Embryonic facial prominence (tissue), 1 donor: ENCODE results near the gene DHX34.
"Not testable (repeated sequence)": the region's sequence is repeated elsewhere in the genome, so short reads cannot be mapped to it uniquely, and the experiment has no call there.

Source experiments
- DNase-seq: peaks from one replicate; pipeline ENCODE4 v3.0.0-alpha.2; 2016; ENCODE audit errors: extremely low spot score

DHX34 gene

DNA sequence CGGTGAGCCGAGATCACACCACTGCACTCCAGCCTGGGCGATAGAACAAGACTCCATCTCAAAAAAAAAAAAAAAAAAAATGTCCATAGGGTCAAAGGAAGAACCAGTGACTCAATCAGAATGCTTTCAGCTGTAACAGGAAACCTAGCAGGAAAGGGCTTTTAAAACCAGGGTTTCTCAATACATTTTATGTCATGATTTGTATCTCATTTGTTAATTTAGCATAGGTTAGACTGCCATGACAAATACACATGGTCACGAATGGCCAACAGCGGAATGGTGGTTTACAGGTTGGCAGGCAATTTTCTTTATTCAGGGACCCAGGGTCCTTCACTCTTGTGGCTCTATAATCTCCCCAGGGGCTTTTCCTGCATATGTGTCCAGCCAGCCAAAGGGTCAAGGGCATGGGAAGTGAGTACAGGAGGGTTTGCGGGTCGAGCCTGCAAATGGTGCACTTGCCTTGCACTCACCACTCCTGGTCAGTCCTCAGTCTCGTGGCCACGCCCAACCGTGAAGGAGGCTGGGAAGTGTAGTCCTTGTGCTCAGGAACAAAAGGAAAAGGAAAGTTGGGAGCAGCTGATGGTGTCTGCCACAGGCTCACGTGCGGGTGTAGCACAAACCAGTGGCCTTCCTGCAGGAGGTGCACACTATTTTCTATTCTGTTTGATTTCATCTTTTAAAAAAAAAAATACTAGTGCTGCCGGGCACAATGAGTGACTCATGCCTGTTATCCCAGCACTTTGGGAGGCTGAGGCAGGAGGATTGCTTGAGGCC, 14.8 kb downstream of the DHX34 start:
- DNase-seq, result no peak

DNA sequence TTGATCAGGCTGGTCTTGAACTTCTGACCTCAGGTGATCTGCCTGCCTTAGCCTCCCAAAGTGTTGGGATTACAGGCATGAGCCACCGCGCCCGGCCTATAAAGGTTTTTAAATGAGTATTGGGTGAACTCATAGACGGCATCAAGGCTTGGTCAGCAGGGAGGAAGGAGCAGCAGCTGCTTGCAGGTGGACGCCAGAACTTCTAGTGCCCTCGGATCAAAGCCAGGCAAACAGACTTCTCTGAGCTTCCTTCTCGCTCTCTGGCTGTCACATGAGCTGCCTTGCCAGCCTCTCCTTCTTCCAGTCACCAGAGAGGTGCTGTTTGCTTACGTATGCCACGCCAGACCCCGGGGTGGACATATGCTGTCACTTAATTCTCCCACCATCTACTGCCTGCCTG, 16.3 kb downstream of the DHX34 start:
- not testable (repeated sequence) for DNase-seq

DNA sequence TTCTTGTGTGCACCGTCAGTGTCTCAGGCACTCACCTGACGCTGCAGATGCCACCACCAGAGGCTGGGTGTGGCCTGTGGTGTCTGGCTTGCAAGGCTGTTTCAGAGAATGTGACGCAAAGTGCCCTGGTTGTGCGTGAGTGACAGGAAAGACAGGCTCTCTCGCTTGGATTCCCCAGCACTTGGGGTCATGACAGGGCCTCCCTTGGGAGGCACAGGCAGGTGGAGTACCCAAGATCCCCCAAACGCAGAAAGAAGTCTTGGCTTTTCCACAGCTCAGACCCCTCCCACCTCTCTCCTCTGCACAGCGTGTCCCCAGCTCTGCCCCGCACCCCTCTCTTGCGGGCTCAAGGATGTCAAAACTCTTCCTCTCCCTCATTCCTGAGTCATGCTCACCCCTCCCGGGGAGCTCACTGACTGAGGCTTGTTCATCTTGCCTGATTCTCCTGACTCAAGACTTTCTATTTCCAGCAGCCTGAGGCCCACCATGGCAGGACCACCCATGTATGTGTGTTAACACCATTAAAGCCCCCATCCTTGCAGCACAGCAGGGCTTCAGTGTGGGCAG, 21.0 kb downstream of the DHX34 start:
- DNase-seq, result no peak

DNA sequence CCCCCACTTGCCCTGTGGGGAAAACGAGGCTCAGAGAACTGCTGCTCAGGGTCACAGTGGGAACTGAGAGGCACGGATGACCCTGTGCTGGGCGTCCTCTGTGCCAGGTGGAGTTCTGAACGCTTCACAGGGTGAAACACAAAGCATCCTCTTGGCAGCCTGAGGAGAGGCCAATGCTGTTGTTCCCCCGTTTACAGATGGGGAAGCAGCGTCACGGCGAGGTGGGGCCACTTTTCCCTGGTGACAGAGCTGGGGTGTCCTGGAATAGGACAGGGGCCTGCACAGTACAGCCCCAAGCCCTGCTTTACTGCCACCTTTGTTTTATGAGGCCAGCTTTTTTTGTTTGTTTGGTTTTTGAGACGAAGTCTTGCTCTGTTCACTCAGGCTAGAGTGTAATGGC, 22.1 kb downstream of the DHX34 start:
- DNase-seq, result no peak

DNA sequence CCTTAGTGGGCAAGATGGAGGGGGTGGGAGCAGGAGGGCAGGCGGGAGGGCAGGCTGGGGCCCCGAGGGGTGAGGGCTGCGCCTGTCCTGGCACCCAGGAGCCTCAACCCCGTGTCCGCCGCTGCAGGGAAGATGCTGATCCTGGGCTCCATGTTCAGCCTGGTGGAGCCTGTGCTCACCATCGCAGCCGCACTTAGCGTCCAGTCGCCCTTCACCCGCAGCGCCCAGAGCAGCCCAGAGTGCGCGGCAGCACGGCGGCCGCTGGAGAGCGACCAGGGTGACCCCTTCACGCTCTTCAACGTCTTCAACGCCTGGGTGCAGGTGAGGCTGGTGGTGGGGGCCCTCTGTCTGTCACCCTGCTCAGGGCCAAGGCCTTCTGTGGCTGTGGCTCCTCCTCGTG, 23.5 kb downstream of the DHX34 start:
- DNase-seq, result no peak

DNA sequence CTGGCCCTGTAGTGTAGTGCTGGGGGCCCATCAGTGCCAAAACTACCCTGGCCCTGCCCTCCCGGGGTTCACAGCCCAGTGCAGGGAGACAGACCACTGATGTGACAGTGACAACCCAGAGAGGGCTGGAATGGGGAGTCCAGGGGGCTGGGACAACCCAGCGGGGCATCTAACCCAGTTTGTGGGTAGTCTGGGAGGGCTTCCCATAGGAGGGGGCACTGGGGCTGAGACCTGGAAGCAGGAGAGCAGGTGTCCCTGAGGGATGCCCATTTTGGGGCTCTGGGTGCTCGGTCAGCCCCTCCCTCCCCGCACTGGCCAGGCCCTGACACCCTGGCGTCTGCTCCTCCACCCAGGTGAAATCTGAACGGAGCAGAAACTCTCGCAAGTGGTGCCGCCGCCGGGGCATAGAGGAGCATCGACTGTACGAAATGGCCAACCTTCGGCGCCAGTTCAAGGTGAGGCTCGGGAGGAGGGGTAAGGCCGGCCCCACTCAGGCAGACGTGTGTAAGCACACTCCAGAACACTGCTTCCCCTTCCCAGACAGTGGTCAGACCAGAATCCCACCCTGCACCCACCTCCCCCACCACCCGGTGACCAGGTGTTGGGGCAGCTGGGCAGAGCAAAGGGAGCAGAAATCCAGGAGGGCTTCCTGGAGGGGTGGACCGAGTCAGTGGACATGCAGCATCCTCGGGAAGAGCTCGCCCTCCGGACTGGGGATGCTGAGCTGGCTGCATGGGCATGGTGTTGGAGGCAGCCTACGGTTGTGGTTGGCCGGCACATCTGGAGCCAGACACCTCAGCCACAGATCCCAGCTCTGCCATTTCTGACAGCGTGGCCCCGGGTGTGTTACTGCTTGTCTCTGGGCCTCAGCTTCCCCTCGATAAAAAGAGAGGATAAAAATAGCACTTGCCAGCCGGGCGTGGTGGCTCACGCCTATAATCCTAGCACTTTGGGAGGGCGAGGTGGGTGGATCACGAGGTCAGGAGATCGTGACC, 24.4 kb downstream of the DHX34 start:
- DNase-seq, result no peak

DNA sequence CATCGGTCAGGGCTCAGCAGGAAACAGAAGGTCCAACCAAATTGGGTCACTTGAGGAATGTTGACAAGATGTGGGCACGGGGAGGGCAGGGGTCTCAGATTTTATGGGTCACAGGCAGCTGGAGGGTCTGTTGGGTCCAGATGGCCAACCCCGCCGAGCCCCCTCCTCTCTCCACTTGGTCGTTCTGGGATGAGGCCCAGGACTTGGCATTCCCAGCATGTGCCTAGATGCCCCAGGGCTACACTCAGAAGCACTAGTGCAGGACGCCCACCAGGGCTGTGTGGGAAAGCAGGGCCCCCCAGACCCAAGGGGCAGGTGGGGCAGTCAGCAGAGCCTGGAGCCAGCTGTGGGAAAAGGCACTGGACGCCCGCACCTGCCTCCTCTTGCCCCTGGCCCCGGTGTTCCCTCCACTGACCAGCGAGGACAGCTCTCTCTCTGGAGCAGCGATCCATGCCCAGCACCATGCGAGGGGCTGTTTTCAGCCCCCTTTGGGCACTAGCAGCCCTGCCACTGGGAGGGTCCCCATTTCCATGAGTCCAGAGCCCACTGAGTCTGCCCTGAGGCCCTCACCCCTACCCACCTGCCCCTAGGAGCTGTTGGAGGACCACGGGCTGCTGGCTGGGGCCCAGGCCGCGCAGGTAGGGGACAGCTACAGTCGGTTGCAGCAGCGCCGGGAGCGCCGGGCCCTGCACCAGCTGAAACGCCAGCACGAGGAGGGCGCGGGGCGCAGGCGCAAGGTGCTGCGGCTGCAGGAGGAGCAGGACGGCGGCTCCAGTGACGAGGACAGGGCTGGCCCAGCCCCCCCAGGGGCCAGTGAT, 26.0 kb downstream of the DHX34 start:
- no peak for DNase-seq

DNA sequence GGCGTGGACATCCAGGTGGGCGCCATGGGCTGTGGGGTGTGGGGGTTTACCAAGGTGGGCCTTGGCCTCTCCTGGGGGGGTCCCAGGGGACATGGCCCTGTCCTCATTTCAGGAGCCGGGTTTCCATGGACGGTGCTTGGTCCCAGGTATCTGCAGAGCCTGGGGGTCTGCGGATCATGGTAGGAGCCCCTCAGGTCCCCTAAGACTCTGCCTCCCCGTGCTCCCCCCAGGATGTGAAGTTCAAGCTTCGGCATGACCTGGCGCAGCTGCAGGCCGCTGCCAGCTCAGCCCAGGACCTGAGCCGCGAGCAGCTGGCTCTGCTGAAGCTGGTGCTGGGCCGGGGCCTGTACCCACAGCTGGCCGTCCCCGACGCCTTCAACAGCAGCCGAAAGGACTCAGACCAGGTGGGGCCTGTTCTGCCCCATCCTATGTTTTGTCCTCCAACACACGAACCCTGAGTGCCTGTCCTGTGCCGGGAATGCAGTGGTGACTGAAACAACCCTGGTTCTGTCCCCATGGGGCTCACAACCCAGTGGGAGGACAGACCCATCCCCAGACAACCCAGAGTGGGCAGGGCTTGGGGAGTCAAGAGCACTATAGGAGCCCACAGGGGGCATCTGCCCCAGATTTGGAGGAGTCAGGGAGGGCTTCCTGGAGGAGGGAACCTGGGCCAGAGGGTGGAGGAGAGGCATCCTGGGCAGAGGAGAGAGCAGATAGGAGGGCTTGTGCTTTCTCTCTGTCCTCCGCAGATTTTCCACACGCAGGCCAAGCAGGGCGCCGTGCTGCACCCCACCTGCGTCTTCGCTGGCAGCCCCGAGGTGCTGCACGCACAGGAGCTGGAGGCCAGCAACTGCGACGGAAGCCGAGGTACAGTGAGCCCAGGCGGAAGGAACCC, 26.8 kb downstream of the DHX34 start:
- DNase-seq, result no peak

DNA sequence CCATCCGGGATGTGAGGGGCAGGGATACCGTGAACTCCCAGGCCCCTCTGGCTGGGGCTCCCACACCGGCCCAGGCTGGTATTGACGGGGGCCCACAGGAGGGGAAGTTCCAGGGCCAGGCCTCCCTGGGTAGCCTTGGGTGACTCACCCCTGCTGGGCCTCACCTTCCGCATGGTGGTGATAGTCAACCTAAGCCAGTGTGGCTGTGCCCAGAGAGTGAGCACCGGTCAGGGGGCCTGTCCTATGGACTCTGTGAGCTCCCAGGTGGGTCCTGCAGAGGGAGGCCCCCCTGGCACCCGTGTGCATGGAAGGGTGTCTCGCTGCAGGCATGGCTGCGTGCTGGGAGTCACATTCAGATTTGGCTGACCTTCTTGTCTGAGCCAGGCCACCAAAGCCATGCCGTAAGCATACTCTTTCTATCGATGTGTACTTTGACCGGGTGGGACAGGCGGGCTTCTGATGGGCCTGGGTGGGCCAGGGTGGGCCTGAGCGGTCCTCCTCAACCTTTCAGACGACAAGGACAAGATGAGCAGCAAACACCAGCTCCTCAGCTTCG, 27.6 kb downstream of the DHX34 start:
- no peak for DNase-seq

DNA sequence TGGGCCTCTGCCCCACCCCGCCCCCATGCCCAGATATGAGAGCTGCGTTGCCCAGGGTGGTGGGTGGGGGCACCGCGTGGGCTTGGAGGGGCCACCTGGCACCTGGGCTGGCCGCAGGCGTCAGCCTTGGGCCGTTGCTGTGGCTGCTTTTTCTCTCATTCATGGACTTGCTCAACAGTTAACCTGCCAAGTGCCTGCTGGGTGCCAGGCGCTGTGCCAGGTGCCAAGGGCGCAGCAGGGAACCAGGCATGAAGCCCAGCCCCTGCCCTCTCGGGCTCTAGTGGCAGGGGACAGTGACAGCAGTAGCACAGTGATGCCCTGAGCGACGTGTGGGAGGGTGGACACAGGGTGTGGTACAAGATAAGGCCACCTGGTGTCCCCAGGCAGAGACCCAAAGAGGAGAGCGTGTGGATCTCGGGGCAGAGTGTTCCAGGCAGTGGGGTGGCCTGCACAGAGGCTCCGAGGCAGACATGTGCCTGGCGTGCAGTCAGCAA, 28.1 kb downstream of the DHX34 start:
- no peak for DNase-seq

DNA sequence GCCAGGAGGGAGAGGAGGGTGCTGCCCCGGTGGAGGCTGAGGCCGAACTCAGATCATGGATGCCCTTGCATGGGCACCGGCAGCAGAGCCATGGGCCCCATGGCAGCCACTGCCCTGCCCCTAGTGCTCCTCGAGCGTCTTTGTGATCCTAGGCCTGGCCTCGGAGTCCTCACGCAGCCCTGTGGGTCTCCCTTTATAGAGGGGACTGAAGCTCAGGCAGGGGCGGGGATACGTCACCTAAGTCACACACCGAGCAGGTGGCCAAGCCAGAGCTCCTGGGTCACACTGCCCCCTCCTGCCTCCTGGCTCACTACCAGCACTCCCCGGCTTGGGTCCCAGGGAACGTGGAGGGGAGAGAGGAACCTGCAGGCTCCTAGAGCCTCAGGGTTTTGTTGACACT, 28.7 kb downstream of the DHX34 start:
- DNase-seq, result no peak

DNA sequence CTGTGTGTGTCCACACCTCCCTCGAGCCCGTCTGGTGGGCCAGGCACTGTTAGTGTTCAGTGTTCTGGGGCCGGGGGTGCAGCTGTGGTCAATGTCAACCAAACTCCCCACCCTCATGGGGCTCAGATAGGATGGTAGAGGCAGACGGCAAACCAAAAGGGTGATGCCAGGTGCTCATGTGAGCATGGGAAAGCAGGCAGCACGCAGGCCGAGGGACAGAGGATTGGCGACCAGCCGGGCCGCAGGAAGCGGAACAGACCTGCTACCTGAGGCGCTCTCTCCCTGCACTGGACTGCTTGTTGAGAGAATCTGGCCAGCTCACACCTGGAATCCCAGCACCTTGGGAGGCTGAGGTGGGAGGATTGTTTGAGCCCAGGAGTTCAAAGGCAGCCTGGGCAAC, 29.1 kb downstream of the DHX34 start:
- DNase-seq, result no peak

DNA sequence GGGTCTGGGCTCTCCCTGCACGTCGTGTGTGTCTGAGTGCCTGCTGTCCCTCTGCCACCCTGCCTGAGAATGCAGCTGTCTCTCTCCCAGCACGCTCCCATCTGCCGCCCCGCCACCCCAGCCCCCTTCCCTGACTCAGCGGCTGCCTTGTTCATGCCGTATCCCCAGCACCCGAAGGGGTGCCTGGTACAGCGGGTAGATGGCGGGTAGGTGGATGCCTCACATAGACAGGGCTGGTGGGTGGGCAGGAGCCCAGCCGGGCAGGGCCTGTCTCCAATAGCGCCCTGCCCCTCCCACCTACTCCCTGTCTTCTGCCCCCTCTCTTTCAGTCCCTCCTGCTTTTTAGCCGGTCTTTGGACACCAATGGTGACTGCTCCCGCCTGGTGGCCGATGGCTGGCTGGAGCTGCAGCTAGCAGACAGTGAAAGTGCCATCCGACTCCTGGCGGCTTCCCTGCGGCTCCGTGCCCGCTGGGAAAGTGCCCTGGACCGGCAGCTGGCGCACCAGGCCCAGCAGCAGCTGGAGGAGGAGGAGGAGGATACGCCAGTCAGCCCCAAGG, 30.3 kb downstream of the DHX34 start:
- no peak for DNase-seq

DNA sequence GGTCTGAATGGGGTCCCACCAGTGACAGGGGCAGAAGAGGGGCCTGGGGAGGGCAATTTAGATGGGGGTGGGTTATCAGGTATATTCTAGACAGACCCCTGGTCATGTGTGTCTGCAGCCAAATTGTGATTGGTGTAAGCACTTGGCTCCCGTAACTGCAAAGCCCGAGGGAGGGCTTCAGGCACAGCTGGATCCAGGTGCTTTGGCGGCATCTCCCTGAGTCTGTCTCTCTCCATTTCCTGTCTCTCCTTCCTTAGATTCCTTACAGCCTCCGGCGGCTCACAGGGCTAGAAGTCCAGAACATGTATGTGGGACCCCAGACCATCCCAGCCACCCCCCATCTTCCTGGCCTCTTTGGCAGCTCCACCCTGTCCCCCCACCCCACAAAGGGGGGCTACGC, 31.4 kb downstream of the DHX34 start:
- DNase-seq, result no peak

DNA sequence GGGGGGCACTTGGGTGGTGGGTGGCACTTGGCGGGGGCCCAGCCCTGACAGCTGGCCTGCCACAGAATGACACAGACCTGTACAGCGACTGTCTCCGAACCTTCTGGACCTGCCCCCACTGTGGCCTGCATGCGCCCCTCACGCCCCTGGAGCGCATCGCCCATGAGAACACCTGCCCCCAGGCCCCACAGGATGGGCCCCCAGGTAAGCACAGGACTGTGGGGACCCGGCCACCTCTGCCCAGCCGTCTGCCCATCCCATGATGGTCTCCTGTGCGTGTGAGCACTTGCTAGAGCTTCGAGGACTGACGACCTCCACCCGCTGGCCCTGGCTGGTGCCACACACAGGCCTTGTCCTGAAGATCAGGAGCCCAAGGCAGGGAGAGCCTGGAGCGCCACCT, 32.0 kb downstream of the DHX34 start:
- no peak for DNase-seq

DNA sequence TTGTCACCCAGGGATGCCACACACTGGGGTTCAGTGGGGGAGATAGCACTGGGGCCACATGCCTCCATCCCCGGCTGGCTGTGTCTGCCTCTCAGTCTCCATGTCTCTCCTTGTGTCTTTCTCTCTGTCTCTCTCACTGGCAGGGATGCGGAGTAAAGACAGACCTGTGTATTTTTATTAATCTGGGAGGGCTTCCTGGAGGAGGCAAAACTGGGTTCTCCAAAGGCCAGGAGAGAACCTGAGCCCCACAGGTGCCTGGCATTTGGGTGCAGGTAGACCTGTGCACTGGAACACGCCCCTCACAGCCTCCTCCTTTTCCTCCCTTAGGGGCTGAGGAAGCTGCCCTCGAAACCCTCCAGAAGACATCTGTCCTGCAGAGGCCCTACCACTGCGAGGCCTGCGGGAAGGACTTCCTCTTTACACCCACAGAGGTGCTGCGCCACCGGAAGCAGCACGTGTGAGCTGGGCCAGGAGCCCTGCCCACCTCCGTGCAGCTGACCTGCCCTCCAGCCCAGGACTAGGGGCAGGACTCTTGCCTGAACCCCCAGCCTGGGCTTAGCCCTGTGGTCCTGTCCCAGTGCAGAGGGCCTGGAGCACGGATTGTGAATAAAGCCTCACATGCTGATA, 32.7 kb downstream of the DHX34 start:
- DNase-seq, result no peak

DNA sequence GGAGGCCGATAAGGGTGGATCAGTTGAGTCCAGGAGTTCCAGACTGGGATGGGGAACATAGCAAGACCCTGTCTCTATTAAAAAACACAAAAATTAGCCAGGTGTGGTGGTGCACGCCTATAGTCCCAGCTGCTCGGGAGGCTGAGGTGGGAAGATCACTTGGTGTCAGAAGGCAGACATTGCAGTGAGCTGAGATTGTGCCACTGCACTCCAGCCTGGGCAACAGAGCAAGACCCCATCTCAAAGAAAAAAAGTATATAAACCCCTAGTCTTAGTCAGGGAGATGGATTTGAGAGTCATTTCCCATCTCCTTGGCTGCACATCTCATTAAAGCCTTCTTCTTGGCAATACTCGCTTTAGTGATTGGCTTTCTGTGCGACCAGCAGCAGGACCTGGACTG, 34.8 kb downstream of the DHX34 start:
- not testable (repeated sequence) for DNase-seq

DNA sequence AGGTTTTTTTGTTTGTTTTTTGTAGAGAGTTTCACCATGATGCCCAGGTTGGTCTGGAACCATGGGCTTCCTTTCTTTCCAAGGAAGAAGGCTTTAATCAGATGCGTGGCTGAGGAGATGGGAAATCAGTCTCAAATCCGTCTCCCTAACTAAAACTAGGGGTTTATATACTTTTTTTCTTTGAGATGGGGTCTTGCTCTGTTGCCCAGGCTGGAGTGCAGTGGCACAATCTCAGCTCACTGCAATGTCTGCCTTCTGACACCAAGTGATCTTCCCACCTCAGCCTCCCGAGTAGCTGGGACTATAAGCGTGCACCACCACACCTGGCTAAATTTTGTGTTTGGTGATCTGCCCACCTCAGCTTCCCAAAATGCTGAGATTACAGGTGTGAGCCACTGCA, 35.4 kb downstream of the DHX34 start:
- not testable (repeated sequence) for DNase-seq

DNA sequence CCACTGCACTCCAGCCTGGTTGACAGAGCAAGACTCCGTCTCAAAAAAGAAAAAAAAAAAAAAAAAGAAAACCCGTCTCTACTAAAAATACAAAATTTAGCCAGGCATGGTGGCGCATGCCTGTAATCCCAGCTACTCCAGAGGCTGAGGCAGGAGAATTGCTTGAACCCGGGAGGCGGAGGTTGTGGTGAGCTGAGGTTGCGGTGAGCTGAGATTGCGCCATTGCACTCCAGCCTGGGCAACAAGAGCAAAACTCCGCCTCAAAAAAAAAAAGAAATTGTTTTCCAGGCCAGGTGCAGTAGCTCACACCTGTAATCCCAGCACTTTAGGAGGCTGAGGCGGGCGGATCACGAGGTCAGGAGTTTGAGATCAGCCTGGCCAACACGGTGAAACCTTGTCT, 37.5 kb downstream of the DHX34 start:
- not testable (repeated sequence) for DNase-seq
